Stimulated activated CD4-positive, alpha-beta T cell treated with anti-CD3 and anti-CD28 coated beads, Interleukin-4, amount 100 ng/mL, for 1 hour (primary cell): Measurements from ENCODE around the gene LSM3.

Source experiments
- DNase-seq: peaks from one replicate; pipeline ENCODE4 v3.0.0-alpha.2; 2020

Gene LSM3

GRCh38 chr3:14158370-14158769 is 20.2 kb upstream of the LSM3 start:
- DNase-seq = no peak

DNA sequence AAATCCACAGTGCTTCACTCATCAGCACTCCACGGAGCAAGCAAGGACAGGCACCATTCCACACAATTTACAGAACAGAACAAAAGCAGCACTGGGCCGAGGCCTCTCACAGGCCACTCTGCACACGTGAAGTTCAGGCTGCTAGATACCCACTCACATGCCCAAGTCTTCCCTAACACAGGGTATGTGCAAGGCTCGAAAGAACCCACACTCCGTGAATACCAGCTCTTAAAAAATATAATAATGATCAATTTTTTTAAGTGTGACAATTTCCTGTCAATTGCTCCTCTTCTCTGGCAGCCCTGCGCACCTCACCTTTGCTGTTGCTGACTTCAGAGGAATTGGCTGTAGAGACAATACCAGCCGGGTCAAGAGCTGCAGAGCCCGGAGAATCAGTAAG is 19.2 kb upstream of the LSM3 start:
- no peak for DNase-seq

DNA sequence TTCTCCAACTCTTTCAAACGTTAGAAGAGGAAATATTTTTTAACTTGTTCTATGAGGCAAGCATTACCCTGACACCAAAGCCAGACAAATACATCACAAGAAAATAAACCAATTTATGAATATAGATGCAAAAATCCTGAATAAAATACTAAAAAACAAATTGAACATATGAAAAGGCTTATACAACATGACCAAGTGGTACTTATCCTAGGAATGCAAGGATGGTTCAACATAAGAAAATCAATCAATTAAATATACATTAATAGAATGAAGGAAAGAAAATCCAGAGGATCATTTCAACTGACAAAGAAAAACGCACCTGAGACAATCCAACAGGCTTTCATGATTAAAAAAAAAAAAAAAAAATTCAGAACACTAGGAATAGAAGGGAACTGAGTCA is 17.3 kb upstream of the LSM3 start:
- DNase-seq = no peak

- no peak for DNase-seq
Measured at GRCh38 chr3:14162178-14162577, 16.4 kb upstream of the LSM3 start.

- DNase-seq = no peak
Measured at GRCh38 chr3:14166877-14167603, 11.6 kb upstream of the LSM3 start.

- no peak for DNase-seq
Measured at GRCh38 chr3:14169435-14169834, 9.2 kb upstream of the LSM3 start.

DNA sequence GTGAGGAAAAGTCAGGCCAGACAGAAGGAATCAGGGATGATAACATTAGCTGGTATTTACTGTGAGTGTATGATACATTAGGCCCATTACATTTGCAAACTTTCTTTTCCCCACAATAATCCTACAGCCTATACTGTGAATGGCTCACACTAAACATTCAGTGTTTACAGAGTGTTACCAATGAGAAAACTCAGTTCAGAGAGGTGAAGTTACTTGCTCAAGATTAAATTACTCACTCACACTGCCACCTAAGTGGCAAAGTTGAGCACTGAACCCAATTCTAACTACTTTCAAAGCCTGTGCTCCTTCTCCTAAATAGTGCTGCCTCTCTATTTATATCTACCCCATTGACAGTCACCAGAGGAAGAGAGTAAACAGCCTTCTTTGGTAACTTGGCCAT is 8.7 kb upstream of the LSM3 start:
- no peak for DNase-seq

DNA sequence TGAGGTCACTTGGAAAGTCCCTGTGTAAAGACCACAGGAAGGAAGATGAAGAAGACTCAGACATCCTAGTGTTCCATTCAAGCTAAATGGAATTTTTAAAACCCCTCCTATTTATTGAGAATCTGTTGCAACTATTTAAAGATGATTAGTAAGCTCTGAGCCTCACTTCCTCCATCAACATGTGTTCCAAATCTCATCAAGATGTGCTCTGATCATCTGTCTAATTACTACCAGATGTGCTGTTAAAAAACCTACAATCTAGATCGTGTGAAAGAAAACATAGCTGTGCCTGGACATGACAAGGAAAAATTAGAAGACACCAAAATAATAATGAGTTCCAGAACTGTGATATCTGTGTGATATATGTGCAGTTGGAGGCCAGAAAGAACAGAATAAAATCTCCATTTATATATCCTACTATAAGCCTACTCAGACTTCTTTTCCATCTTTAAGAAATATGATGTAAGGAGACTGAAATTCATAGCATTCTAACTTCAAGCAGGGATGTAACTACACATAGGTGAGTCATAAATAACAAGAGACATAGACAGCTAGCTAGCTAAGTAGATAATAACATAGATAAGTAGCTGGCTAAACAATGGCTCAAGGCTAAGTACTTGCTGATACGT is 8.0 kb upstream of the LSM3 start:
- no peak for DNase-seq

- no peak for DNase-seq
Measured at GRCh38 chr3:14172496-14172895, 6.1 kb upstream of the LSM3 start.

DNA sequence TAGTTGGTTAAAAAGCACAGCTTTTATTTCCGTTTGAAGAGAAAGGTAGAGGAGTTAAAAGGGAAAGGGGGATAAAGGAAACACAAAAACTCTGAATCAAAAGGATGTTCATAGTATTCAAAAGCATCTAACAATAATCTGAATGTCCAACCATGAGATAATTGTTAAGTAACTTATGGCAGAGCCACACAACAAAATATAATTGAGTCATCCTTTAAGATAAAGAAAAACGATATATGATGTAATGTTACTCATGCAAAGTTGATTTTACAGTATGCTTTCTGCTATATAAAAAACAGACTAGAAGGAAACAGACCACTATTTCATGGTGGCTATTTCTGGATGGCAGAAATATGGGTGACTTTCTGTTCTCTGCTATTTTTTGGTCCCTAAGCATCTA is 4.1 kb upstream of the LSM3 start:
- DNase-seq = no peak

- no peak for DNase-seq
Measured at GRCh38 chr3:14175383-14176037, 3.1 kb upstream of the LSM3 start.

- no peak for DNase-seq
Measured at GRCh38 chr3:14177580-14178246, 904 bp upstream of the LSM3 start.

DNA sequence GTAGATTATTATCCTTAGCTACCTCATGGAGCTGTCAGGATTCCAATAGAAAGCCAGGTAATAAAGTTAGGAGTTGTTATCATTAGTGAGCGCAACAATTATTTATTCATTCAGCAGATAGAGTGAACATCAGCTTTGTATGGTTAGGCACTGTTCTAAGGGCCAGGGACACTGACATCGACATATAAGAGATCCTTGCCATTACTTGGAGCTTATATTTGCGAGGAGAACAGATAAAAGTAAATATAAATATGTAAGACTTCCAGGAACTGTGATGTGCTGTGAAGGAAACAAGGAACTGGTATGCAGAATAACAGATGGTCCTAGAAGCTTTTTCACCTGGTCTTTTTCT is 473 bp downstream of the LSM3 start:
- no peak for DNase-seq

- DNase-seq = no peak
Measured at GRCh38 chr3:14179795-14180194, 1.2 kb downstream of the LSM3 start.

DNA sequence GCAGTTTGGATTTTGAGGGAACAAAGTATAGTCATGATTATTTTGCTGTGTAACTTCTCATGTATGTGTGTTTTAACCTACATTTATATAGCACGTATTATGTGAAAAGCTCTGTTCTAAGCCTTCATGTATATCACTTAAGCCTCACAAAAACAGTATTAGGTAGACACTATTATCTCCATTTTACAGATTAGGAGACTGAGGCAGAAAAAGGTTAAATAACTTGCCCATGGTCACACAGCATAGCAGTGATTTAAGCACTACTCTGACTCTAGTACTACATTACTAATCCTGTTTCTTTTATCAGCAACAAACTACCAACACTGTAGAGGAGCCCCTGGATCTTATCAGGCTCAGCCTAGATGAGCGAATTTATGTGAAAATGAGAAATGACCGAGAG is 2.6 kb downstream of the LSM3 start:
- DNase-seq = no peak

DNA sequence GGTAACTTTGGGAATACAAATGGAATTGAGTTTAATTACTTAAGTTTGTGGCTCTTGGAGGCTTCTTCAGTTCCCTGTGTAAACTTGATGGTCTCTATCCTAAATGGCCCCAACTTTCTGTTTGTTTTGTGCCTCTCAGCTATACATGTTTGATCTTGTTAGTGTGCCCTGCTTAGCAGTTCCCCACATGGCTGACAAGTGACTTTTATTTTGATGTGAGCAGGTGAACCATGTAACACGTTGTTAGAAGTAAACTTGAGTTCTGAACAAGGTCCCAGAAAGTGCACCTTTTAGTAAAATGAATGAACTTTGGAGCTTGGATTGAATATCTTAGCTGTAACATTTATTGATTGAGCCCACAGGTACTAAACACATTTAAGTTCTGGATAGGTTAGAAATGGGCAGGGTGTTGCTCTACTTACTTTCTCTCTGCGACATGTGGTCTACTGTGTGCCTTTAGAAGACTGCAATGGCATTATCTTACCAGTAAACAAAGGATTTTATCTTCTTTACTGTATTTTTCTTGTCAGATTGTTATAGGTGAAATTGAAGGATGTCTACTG is 4.5 kb downstream of the LSM3 start:
- DNase-seq = no peak

DNA sequence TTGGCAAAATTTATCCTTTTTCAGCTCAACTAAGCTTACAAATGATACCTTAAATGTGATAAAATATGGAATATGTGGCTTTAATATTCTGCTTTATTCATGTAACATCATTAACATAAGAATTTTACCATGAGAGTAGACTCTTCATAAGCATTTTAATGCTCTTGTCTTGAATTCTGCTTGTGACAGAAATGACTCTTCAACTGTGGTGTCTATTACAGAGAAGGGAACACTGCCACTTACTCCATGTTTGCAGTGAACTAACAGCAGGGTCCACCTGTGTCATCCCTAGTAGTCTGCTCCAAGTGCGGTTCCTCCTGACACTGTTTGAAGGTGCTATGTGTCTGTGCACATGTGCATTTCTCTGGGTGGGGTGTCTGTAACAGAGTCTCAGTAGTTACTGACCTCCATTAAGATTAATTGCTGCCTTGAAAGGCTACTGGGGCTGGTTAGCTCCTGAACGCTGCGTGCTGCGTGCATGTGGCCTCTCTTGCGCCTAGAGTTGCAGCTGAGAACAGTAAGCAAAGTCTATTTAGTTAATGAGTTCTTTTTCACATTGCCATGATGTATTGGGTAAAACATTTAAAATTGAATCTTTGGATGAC is 8.3 kb downstream of the LSM3 start:
- DNase-seq = no peak

DNA sequence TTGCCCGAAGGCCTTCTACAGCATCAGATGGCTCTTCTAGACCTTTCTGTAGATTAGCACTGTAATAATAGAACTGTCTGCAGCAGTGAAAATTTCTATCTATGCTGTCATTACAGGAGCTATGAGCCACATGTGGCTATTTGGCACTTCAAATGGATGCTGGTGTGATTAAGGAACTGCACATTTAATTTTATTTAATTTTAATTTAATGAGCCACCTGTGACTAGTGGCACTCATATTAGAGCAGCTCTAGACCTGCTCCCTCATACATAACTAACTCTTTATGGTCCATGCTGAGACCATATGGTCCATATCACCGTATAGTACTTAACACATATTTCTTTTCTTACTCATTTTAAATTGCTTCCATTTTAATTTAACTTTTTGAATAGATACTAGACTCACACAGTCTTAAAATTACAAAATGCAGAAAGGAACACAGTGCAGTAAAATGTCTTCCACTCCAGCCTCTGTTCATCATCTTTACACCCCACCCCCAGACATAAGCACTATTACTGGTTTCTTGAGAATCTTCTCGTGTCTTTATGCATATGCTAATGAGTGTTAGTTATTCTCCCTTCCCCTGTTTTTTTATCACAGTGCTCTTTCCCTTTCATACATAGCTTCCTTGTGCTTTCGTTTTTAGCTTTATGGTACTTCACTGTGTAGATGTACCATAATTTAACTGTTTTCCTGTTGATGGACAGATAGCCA is 9.6 kb downstream of the LSM3 start:
- no peak for DNase-seq

DNA sequence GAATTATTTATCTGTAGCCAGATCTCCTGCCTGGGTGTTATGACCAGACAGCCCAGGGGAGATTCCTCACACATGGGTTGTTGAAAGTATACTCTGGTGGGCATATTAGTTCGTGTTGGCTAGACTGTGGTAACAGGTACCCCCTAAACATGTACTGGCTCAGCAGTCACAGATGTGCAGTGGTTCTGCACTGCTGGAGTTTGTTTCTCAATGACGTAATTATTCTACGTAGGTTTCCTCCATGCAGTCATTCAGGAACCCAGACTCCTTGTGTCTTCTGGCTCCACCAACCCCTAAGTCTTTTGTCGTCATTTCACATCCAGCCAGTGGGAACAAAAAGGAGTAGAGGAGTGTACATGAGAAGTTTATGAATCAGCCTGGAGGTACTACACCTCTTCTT is 16.2 kb downstream of the LSM3 start:
- DNase-seq = no peak

GRCh38 chr3:14199641-14200040 is 21.0 kb downstream of the LSM3 start:
- no peak for DNase-seq

DNA sequence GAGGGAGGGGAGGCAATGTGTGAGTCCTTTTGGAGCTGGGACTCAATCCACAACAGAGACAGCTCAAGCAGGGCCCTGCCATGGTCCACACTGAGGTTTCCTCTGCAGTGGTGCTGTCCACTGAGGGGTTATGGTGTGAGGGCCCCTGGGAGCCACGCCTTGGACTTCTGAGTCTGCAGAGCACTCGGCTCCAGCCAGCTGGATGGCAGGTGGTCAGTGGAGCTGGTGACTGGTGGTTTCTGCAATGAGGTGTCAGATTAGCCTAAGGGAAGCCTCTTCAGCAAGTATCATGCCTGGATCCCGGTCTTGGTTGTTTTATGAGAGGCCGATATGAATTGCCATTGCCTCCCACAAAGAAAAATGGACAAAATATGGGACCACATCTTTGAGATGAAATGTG is 21.7 kb downstream of the LSM3 start:
- no peak for DNase-seq

- DNase-seq = no peak
Measured at GRCh38 chr3:14200841-14201240, 22.2 kb downstream of the LSM3 start.
